Activated CD8-positive, alpha-beta T cell treated with anti-CD3 and anti-CD28 coated beads for 36 hours (primary cell): ENCODE measurements around the gene TPSG1. TPM values are rescaled to one million over a fixed set of nuclear protein-coding genes. Genes with fewer than 3 reads are reported as not detected.
"Not testable (repeated sequence)": the region's sequence is repeated elsewhere in the genome, so short reads cannot be mapped to it uniquely, and the experiment has no call there.

ENCODE experiments used
- ATAC-seq: fragments of 200-7000 bp; cut with Tn5 transposase; one replicate; pipeline ENCODE4 v1.10.0; 2021; ENCODE audit warnings: mild to moderate bottlenecking, moderate library complexity
- CTCF ChIA-PET: fragments of 350-600 bp; sonication (Branson Sonifier 250); formaldehyde crosslinking; loops from one replicate; lab custom pipeline; 2021; ENCODE audit warnings: antibody characterized with exemption; lab: Charles Lee
- POLR2A ChIA-PET: fragments of 350-600 bp; sonication (Branson Sonifier 250); formaldehyde crosslinking; loops from one replicate; lab custom pipeline; 2021; ENCODE audit warnings: antibody characterized with exemption; lab: Charles Lee
- DNase-seq: peaks from one replicate; pipeline ENCODE4 v3.0.0-alpha.2; 2020
- H3K27ac Mint-ChIP-seq: one replicate; pipeline ENCODE4 v1.8.0; 2021; ENCODE audit warnings: mild to moderate bottlenecking, mixed read lengths
- H3K27me3 Mint-ChIP-seq: one replicate; pipeline ENCODE4 v1.8.0; 2021; ENCODE audit warnings: mixed read lengths
- H3K36me3 Mint-ChIP-seq: one replicate; pipeline ENCODE4 v1.8.0; 2021; ENCODE audit warnings: low read depth, mixed read lengths
- H3K4me1 Mint-ChIP-seq: one replicate; pipeline ENCODE4 v1.8.0; 2021; ENCODE audit warnings: low read depth, mixed read lengths
- H3K4me3 Mint-ChIP-seq: one replicate; pipeline ENCODE4 v1.8.0; 2021; ENCODE audit warnings: mild to moderate bottlenecking, moderate library complexity, mixed read lengths
- H3K9me3 Mint-ChIP-seq: one replicate; pipeline ENCODE4 v1.8.0; 2021; ENCODE audit warnings: mixed read lengths
- CTCF ChIP-seq: fragments of 200-600 bp; IDR thresholded peaks from one replicate; pipeline ENCODE4 v1.8.0; 2022; ENCODE audit warnings: antibody characterized with exemption, mild to moderate bottlenecking
- intact Hi-C: fragments of 100-400 bp; cut with micrococcal nuclease; formaldehyde crosslinking; loops from one replicate; pipeline ENCODE4 v1.10.0; 2022
- total RNA-seq, 2 experiments: library from RNA; stranded (reverse); gene quantifications; one replicate each; pipeline ENCODE4 v1.2.3, GENCODE V29; 2021

TPSG1 gene
- total RNA-seq, 2 experiments from 2014 or later, result not detected

GRCh38 chr16:1271380-1271723, 46.3 kb upstream of the TPSG1 start:
- CTCF ChIA-PET, result no interaction called here
- H3K27ac Mint-ChIP-seq, result no peak overlapping the region
- POLR2A ChIA-PET, result interaction anchor here (0.7 kb wide), 1 partner anchor 305 kb away, joined by 3 read pairs; no protein-coding TSS in a partner anchor
- H3K4me3 Mint-ChIP-seq, result no peak overlapping the region
- H3K4me1 Mint-ChIP-seq, result no peaks in the 10 kb centered on the region
- H3K36me3 Mint-ChIP-seq, result no peaks in the 10 kb centered on the region
- no peak for ATAC-seq
- intact Hi-C loops, result no loop called here
- no peaks in the 10 kb centered on the region for H3K9me3 Mint-ChIP-seq
- no peak for DNase-seq
- peaks cover 14% of the 10 kb centered on the region for H3K27me3 Mint-ChIP-seq
- TF ChIP-seq CTCF, result no peak

GRCh38 chr16:1269418-1269817, 44.4 kb upstream of the TPSG1 start:
- CTCF ChIA-PET, H3K27me3 Mint-ChIP-seq, H3K36me3 Mint-ChIP-seq, H3K4me1 Mint-ChIP-seq, H3K27ac Mint-ChIP-seq, H3K4me3 Mint-ChIP-seq, H3K9me3 Mint-ChIP-seq, DNase-seq, ATAC-seq, intact Hi-C loops: not testable (repeated sequence)
- POLR2A ChIA-PET, result interaction anchor here (0.7 kb wide), 1 partner anchor 8 kb away, joined by 3 read pairs; no protein-coding TSS in a partner anchor

GRCh38 chr16:1265826-1266225, 40.8 kb upstream of the TPSG1 start:
- no peak for TF ChIP-seq CTCF
- H3K4me1 Mint-ChIP-seq, result no peaks in the 10 kb centered on the region
- peaks cover 9% of the 10 kb centered on the region for H3K27me3 Mint-ChIP-seq
- peaks cover 4% of the 10 kb centered on the region for H3K9me3 Mint-ChIP-seq
- ATAC-seq (no peak), DNase-seq (no peak)
- H3K27ac Mint-ChIP-seq, result no peak overlapping the region
- H3K4me3 Mint-ChIP-seq, result no peak overlapping the region
- intact Hi-C loops, result no loop called here
- no peaks in the 10 kb centered on the region for H3K36me3 Mint-ChIP-seq
- ChIA-PET POLR2A (no interaction called here), CTCF (no interaction called here)

- no peak for DNase-seq
- no peak for ATAC-seq
- intact Hi-C loops, result no loop called here
- peaks cover 14% of the 10 kb centered on the region for H3K27me3 Mint-ChIP-seq
- no peak overlapping the region for H3K4me3 Mint-ChIP-seq
- peaks cover 4% of the 10 kb centered on the region for H3K9me3 Mint-ChIP-seq
- no peak overlapping the region for H3K27ac Mint-ChIP-seq
- ChIA-PET CTCF (no interaction called here), POLR2A (no interaction called here)
- no peaks in the 10 kb centered on the region for H3K4me1 Mint-ChIP-seq
- H3K36me3 Mint-ChIP-seq, result no peaks in the 10 kb centered on the region
- TF ChIP-seq CTCF, result no peak
Observed at GRCh38 chr16:1265090-1265630, 40.1 kb upstream of the TPSG1 start.

GRCh38 chr16:1264345-1265089, 39.4 kb upstream of the TPSG1 start:
- intact Hi-C loops, result no loop called here
- Mint-ChIP-seq H3K36me3 (no peaks in the 10 kb centered on the region), H3K27me3 (peaks cover 17% of the 10 kb centered on the region), H3K4me1 (no peaks in the 10 kb centered on the region), H3K27ac (no peak overlapping the region), H3K9me3 (peaks cover 4% of the 10 kb centered on the region), H3K4me3 (no peak overlapping the region)
- CTCF ChIA-PET, result no interaction called here
- POLR2A ChIA-PET, result no interaction called here
- no peak for ATAC-seq
- no peak for TF ChIP-seq CTCF
- no peak for DNase-seq
